HEK293 (cell line): ENCODE measurements around the gene PTPN12.
A peak's percentile ranks its signal among the peaks of the same experiment; 100 is the strongest.

Experiments
- CTCF ChIA-PET: fragments of 350-600 bp; formaldehyde crosslinking; extraction: SDS; loops from one replicate; lab custom pipeline; 2021; ENCODE audit warnings: antibody characterized with exemption; lab: Yijun Ruan, JAX
- POLR2A ChIA-PET: fragments of 300-600 bp; formaldehyde crosslinking; extraction: SDS; loops from one replicate; lab custom pipeline; 2020; ENCODE audit warnings: antibody characterized with exemption, inconsistent platforms; lab: Yijun Ruan, JAX
- H3K27ac ChIP-seq: fragments of 200-500 bp; sonication (Bioruptor generic); 2 replicates; pipeline ENCODE4 v1.5.1; 2014; ENCODE audit warnings: low read depth, low read length, control low read depth, inconsistent platforms; ENCODE audit errors: extremely low read depth
- H3K36me3 ChIP-seq, 2 experiments: fragments of 200-500 bp in 1 of 2; sonication (Bioruptor generic) in 1 of 2; 1 replicate in 1 of 2; 2 replicates in 1 of 2; pipeline ENCODE4 v1.5.1; 2014 to 2017; ENCODE audit warnings: inconsistent platforms in 2 of 2, low read length in 2 of 2; ENCODE audit not compliant: control insufficient read depth in 2 of 2, insufficient read depth in 1 of 2
- H3K4me1 ChIP-seq: fragments of 200-500 bp; sonication (Bioruptor generic); 2 replicates; pipeline ENCODE4 v1.5.1; 2014; ENCODE audit warnings: mild to moderate bottlenecking, low read length, inconsistent platforms; ENCODE audit not compliant: control insufficient read depth, insufficient read depth
- H3K4me3 ChIP-seq: 2 replicates; pipeline ENCODE4 v1.5.1; 2011; ENCODE audit warnings: low read depth, mild to moderate bottlenecking, control low read depth, low read length, moderate library complexity
- H3K9me3 ChIP-seq: fragments of 200-500 bp; sonication (Bioruptor generic); 2 replicates; pipeline ENCODE4 v1.5.1; 2014; ENCODE audit warnings: low read depth, low read length, inconsistent platforms; ENCODE audit not compliant: control insufficient read depth, insufficient read depth
- EGR2 ChIP-seq: fragments of 450-650 bp; formaldehyde crosslinking; IDR thresholded peaks from 2 replicates; pipeline ENCODE4 v1.5.1; 2016; ENCODE audit warnings: low read depth, missing biosample characterization, missing genetic modification characterization
- INSM2 ChIP-seq: fragments of 450-650 bp; formaldehyde crosslinking; IDR thresholded peaks from 2 replicates; pipeline ENCODE4 v1.5.1; 2016; ENCODE audit warnings: missing biosample characterization, missing genetic modification characterization
- KLF10 ChIP-seq: fragments of 450-650 bp; IDR thresholded peaks from 2 replicates; pipeline ENCODE4 v1.5.1; 2018; ENCODE audit warnings: missing biosample characterization, mild to moderate bottlenecking, missing genetic modification characterization
- SP2 ChIP-seq: fragments of 450-650 bp; formaldehyde crosslinking; IDR thresholded peaks from 2 replicates; pipeline ENCODE4 v1.5.1; 2016; ENCODE audit warnings: missing biosample characterization, missing genetic modification characterization
- ZBTB20 ChIP-seq: fragments of 450-650 bp; formaldehyde crosslinking; IDR thresholded peaks from 2 replicates; pipeline ENCODE4 v1.5.1; 2016; ENCODE audit warnings: missing biosample characterization, missing genetic modification characterization
- ZBTB44 ChIP-seq: fragments of 450-650 bp; IDR thresholded peaks from 2 replicates; pipeline ENCODE4 v1.5.1; 2018; ENCODE audit warnings: missing biosample characterization, mild to moderate bottlenecking, missing genetic modification characterization
- ZNF16 ChIP-seq: fragments of 450-650 bp; formaldehyde crosslinking; IDR thresholded peaks from 2 replicates; pipeline ENCODE4 v1.5.1; 2016; ENCODE audit warnings: low read depth, missing biosample characterization, missing genetic modification characterization
- ZNF324 ChIP-seq: fragments of 450-650 bp; formaldehyde crosslinking; IDR thresholded peaks from 2 replicates; pipeline ENCODE4 v1.5.1; 2016; ENCODE audit warnings: missing biosample characterization, missing genetic modification characterization
- ZNF366 ChIP-seq: fragments of 450-650 bp; formaldehyde crosslinking; conservative IDR thresholded peaks from 2 replicates; pipeline ENCODE4 v1.5.1; 2016; ENCODE audit warnings: missing biosample characterization, missing genetic modification characterization
- ZNF48 ChIP-seq: fragments of 450-650 bp; formaldehyde crosslinking; IDR thresholded peaks from 2 replicates; pipeline ENCODE4 v1.5.1; 2016; ENCODE audit warnings: missing biosample characterization, missing genetic modification characterization
- ZNF558 ChIP-seq: fragments of 450-650 bp; formaldehyde crosslinking; IDR thresholded peaks from 2 replicates; pipeline ENCODE4 v1.5.1; 2016; ENCODE audit warnings: missing biosample characterization, missing genetic modification characterization
- ZNF610 ChIP-seq: fragments of 450-650 bp; formaldehyde crosslinking; IDR thresholded peaks from 2 replicates; pipeline ENCODE4 v1.5.1; 2016; ENCODE audit warnings: missing biosample characterization, missing genetic modification characterization, borderline replicate concordance
- ZNF639 ChIP-seq: fragments of 450-650 bp; formaldehyde crosslinking; IDR thresholded peaks from 2 replicates; pipeline ENCODE4 v1.5.1; 2016; ENCODE audit warnings: missing biosample characterization, missing genetic modification characterization
- ZNF704 ChIP-seq: fragments of 450-650 bp; formaldehyde crosslinking; IDR thresholded peaks from 2 replicates; pipeline ENCODE4 v1.5.1; 2016; ENCODE audit warnings: missing biosample characterization, missing genetic modification characterization
- ZNF843 ChIP-seq: fragments of 450-650 bp; formaldehyde crosslinking; IDR thresholded peaks from 2 replicates; pipeline ENCODE4 v1.5.1; 2016; ENCODE audit warnings: missing biosample characterization, missing genetic modification characterization

The PTPN12 gene

GRCh38 chr7:77661816-77662215 lies 124.7 kb downstream of the PTPN12 start (continued):
- TF ChIP-seq ZNF639 (tag by site-specific recombination) (no peak), SP2 (tag by site-specific recombination) (no peak), ZNF558 (no peak), ZBTB20 (tag by site-specific recombination) (no peak), INSM2 (no peak), ZNF704 (no peak), KLF10 (tag by site-specific recombination) (no peak)

- Histone ChIP-seq H3K4me3 (no peak overlapping the region), H3K9me3 (no peaks in the 10 kb centered on the region), H3K36me3 (no peaks in the 10 kb centered on the region; a peak in 1 of 3 replicates), H3K27ac (no peak overlapping the region), H3K4me1 (peaks cover 3% of the 10 kb centered on the region; the same call in 1 of the 2 replicates)
- POLR2A ChIA-PET, result no interaction called here
- CTCF ChIA-PET, result no interaction called here
- no peak for TF ChIP-seq EGR2
- TF ChIP-seq ZNF366 (tag by site-specific recombination), result peak; percentile 96
- no peak for TF ChIP-seq ZNF843
- no peak for TF ChIP-seq ZNF324 (tag by site-specific recombination)
- no peak for TF ChIP-seq ZNF610
Measured at GRCh38 chr7:77662869-77663268, 125.8 kb downstream of the PTPN12 start.

GRCh38 chr7:77664715-77665114 lies 127.6 kb downstream of the PTPN12 start:
- no peaks in the 10 kb centered on the region; a peak in 1 of 3 replicates for H3K36me3 ChIP-seq

GRCh38 chr7:77665161-77665560 lies 128.1 kb downstream of the PTPN12 start:
- POLR2A ChIA-PET, result no interaction called here
- H3K27ac ChIP-seq, result no peak overlapping the region
- H3K36me3 ChIP-seq, result no peaks in the 10 kb centered on the region; a peak in 1 of 3 replicates
- no peaks in the 10 kb centered on the region for H3K9me3 ChIP-seq
- CTCF ChIA-PET, result interaction anchor here (0.9 to 1.7 kb wide), 2 partner anchors 13 to 95 kb away, joined by 3 to 6 read pairs; no protein-coding TSS in a partner anchor
- no peak overlapping the region for H3K4me3 ChIP-seq
- no peak for TF ChIP-seq KLF10 (tag by site-specific recombination)
- TF ChIP-seq ZNF16 (tag by site-specific recombination), result no peak
- TF ChIP-seq ZNF48 (tag by site-specific recombination), result no peak
- H3K4me1 ChIP-seq, result peaks cover 3% of the 10 kb centered on the region; the same call in 1 of the 2 replicates

More at GRCh38 chr7:77664715-77665114, 127.6 kb downstream of the PTPN12 start:
- ChIA-PET POLR2A (no interaction called here), CTCF (interaction anchor here (0.9 to 1.7 kb wide), 2 partner anchors 13 to 95 kb away, joined by 3 to 6 read pairs; no protein-coding TSS in a partner anchor)
- no peak overlapping the region for H3K27ac ChIP-seq
- no peak overlapping the region for H3K4me3 ChIP-seq
- TF ChIP-seq ZBTB44 (tag by site-specific recombination), result no peak
- TF ChIP-seq, all 188 proteins: peak for 0
- Histone ChIP-seq H3K9me3 (no peaks in the 10 kb centered on the region), H3K4me1 (peaks cover 3% of the 10 kb centered on the region; the same call in 1 of the 2 replicates)
